Osteocyte (in vitro differentiated cells): Measurements from ENCODE around the gene SERBP1. TPM values are rescaled to one million over a fixed set of nuclear protein-coding genes. Genes with fewer than 3 reads are reported as not detected.
A peak's percentile ranks its signal among the peaks of the same experiment; 100 is the strongest.

ENCODE experiments used
- DNase-seq: peaks from one replicate; pipeline ENCODE4 v3.0.0; 2021; ENCODE audit warnings: mixed read lengths; ENCODE audit not compliant: unreplicated experiment; ENCODE audit errors: extremely low spot score
- H3K27ac Mint-ChIP-seq: one replicate; pipeline ENCODE4 v1.8.0; 2021; ENCODE audit warnings: mild to moderate bottlenecking, mixed read lengths; ENCODE audit not compliant: unreplicated experiment
- H3K27me3 Mint-ChIP-seq: one replicate; pipeline ENCODE4 v1.8.0; 2021; ENCODE audit warnings: mixed read lengths; ENCODE audit not compliant: unreplicated experiment
- H3K36me3 Mint-ChIP-seq: one replicate; pipeline ENCODE4 v1.8.0; 2021; ENCODE audit warnings: mixed read lengths; ENCODE audit not compliant: unreplicated experiment
- H3K4me1 Mint-ChIP-seq: one replicate; pipeline ENCODE4 v1.8.0; 2021; ENCODE audit warnings: mixed read lengths; ENCODE audit not compliant: unreplicated experiment
- H3K4me3 Mint-ChIP-seq: one replicate; pipeline ENCODE4 v1.8.0; 2021; ENCODE audit warnings: mild to moderate bottlenecking, moderate library complexity, mixed read lengths; ENCODE audit not compliant: unreplicated experiment
- H3K9me3 Mint-ChIP-seq: one replicate; pipeline ENCODE4 v1.8.0; 2021; ENCODE audit warnings: mixed read lengths; ENCODE audit not compliant: unreplicated experiment
- CTCF ChIP-seq: fragments of 200-600 bp; sonication (generic); IDR thresholded peaks from 2 replicates; pipeline ENCODE4 v1.5.0; 2021; ENCODE audit warnings: antibody characterized with exemption, mild to moderate bottlenecking, moderate library complexity
- total RNA-seq: library from RNA; stranded (reverse); gene quantifications from 2 replicates; pipeline ENCODE4 v1.2.1, GENCODE V29; 2021

The SERBP1 gene
- total RNA-seq, 1 donor from 2014 or later = 182 TPM

DNA sequence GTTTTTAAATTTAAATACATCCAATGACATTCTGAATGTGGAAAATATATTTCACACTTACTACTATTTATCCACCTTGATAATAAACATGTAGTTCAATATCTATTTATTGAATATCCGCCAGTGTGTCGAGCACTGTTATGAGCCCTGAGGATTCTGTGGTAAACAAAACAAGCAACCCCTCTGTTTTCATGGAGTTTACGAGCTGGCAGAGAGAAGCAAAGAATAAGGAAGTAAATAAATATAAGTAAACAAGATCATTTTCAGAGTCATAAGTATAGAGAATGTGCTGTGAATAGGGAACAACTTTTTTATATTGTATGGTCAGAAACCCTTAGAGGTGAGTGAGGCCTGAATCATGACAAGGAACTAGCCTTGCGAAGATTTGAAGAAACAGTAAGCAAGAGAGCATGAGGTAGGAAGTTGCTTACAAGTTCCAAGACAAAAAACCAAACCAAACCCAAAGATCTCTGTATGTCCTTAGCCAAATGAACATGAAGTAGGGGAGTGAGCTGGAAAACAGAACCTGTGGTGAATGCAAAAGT lies 6.4 kb upstream of the SERBP1 start:
- Mint-ChIP-seq H3K4me1 (peaks cover 42% of the 10 kb centered on the region), H3K27ac (no peak overlapping the region), H3K4me3 (no peak overlapping the region)

GRCh38 chr1:67434491-67434890 lies 4.3 kb upstream of the SERBP1 start:
- no peak for DNase-seq
- no peak for TF ChIP-seq CTCF
- Mint-ChIP-seq H3K36me3 (peaks cover 2% of the 10 kb centered on the region), H3K27me3 (no peaks in the 10 kb centered on the region), H3K4me1 (peaks cover 27% of the 10 kb centered on the region), H3K9me3 (no peaks in the 10 kb centered on the region), H3K4me3 (no peak overlapping the region), H3K27ac (peak overlapping the region; percentile 10)

More for the DNA sequence above, 6.4 kb upstream of the SERBP1 start:
- no peaks in the 10 kb centered on the region for H3K9me3 Mint-ChIP-seq
- no peak for TF ChIP-seq CTCF
- H3K36me3 Mint-ChIP-seq = no peaks in the 10 kb centered on the region
- H3K27me3 Mint-ChIP-seq = no peaks in the 10 kb centered on the region
- no peak for DNase-seq

DNA sequence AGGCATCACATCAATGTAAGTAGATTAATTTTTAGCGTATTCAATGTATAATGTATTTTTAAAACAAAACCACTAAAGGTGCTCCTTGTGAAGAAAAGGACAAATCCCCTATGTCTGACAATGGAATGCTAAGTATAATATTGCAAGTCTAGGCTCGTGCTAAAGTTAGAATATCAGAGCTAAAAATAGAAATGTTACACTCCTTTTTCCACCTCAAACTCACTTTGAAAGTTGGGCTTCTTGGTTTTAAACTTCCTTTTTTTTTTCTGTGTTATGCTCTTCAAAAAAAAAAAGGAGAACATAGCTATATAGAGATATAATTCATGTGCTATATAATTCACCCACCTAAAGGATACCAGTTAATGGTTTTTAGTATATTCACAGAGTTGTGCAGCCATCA lies 3.6 kb upstream of the SERBP1 start:
- H3K9me3 Mint-ChIP-seq = no peaks in the 10 kb centered on the region
- H3K4me1 Mint-ChIP-seq = peaks cover 27% of the 10 kb centered on the region
- H3K27me3 Mint-ChIP-seq = no peaks in the 10 kb centered on the region
- H3K36me3 Mint-ChIP-seq = peaks cover 2% of the 10 kb centered on the region
- no peak for TF ChIP-seq CTCF
- H3K4me3 Mint-ChIP-seq = no peak overlapping the region
- H3K27ac Mint-ChIP-seq = no peak overlapping the region
- no peak for DNase-seq

DNA sequence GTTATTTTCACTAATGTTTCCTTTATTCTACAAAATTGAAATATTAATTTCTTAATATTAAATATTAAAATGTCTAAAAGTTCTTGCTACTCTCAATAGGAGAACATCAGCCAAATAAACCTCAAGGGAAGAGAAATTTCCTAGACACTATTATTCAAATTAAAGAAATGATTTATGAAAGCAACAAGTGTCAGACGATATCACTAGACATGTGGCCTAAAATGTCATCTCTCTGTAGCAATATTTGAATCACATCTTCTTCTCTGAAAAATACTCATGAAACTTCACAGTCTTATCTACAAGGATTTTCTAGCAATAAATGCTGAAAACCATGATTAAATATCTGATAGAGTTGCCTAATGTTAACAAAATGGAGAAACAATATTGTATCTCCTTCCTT lies 2.5 kb upstream of the SERBP1 start:
- no peaks in the 10 kb centered on the region for H3K9me3 Mint-ChIP-seq
- peaks cover 33% of the 10 kb centered on the region for H3K4me1 Mint-ChIP-seq
- no peak overlapping the region for H3K4me3 Mint-ChIP-seq
- peaks cover 2% of the 10 kb centered on the region for H3K36me3 Mint-ChIP-seq
- no peak overlapping the region for H3K27ac Mint-ChIP-seq
- no peak for DNase-seq
- no peak for TF ChIP-seq CTCF
- no peaks in the 10 kb centered on the region for H3K27me3 Mint-ChIP-seq

- TF ChIP-seq CTCF = no peak
- DNase-seq = no peak
- H3K27ac Mint-ChIP-seq = no peak overlapping the region
Observed at GRCh38 chr1:67431869-67432578, 1.8 kb upstream of the SERBP1 start.

More at GRCh38 chr1:67431869-67432578, 1.8 kb upstream of the SERBP1 start:
- peak overlapping the region; percentile 35 for H3K4me3 Mint-ChIP-seq
- peaks cover 41% of the 10 kb centered on the region for H3K4me1 Mint-ChIP-seq
- H3K27me3 Mint-ChIP-seq = no peaks in the 10 kb centered on the region
- peaks cover 2% of the 10 kb centered on the region for H3K36me3 Mint-ChIP-seq
- no peaks in the 10 kb centered on the region for H3K9me3 Mint-ChIP-seq
